Caco-2 (cell line): ENCODE data around the gene EVI2B. TPM values are rescaled to one million over a fixed set of nuclear protein-coding genes. Genes with fewer than 3 reads are reported as not detected.

ENCODE experiments used
- BruUV-seq: library from RNA; stranded (reverse); fragments of 400-500 nt; replicated peaks from 2 replicates; lab custom pipeline; 2021; lab: Mats Ljungman, UMichigan
- CTCF ChIA-PET: fragments of 300-600 bp; sonication (Branson Sonifier 250); formaldehyde crosslinking; loops from one replicate; lab custom pipeline; 2022; ENCODE audit warnings: antibody characterized with exemption; lab: Charles Lee
- POLR2A ChIA-PET: fragments of 300-600 bp; sonication (Branson Sonifier 250); formaldehyde crosslinking; loops from one replicate; lab custom pipeline; 2022; ENCODE audit warnings: antibody characterized with exemption; lab: Charles Lee
- DNase-seq, 2 experiments: peaks; one replicate each; pipeline versions ENCODE4 v3.0.0 to v3.0.0-alpha.2; 2020 to 2022
- H3K27me3 ChIP-seq: replicated peaks from 2 replicates; pipeline ENCODE4 v1.6.0; 2011; ENCODE audit warnings: low read length; ENCODE audit not compliant: control insufficient read depth, insufficient read depth
- H3K36me3 ChIP-seq: 2 replicates; pipeline ENCODE4 v1.5.1; 2011; ENCODE audit warnings: low read length; ENCODE audit not compliant: control insufficient read depth, insufficient read depth
- H3K4me1 ChIP-seq: fragments of 250-450 bp; sonication (Bioruptor Pico); 2 replicates; pipeline ENCODE4 v1.5.1; 2020; ENCODE audit warnings: mild to moderate bottlenecking
- H3K4me3 ChIP-seq: 2 replicates; pipeline ENCODE4 v1.5.1; 2011; ENCODE audit warnings: low read depth, mild to moderate bottlenecking, control low read depth, low read length
- H3K9me3 ChIP-seq: fragments of 250-450 bp; sonication (Bioruptor Pico); 2 replicates; pipeline ENCODE4 v1.5.1; 2020; ENCODE audit warnings: mild to moderate bottlenecking, moderate library complexity
- H3K27ac Mint-ChIP-seq: one replicate; pipeline ENCODE4 v1.8.0; 2022; ENCODE audit warnings: mixed read lengths; ENCODE audit not compliant: unreplicated experiment
- H3K27me3 Mint-ChIP-seq: one replicate; pipeline ENCODE4 v1.8.0; 2022; ENCODE audit warnings: mixed read lengths; ENCODE audit not compliant: insufficient read depth, unreplicated experiment
- H3K36me3 Mint-ChIP-seq: one replicate; pipeline ENCODE4 v1.8.0; 2022; ENCODE audit warnings: mild to moderate bottlenecking, mixed read lengths; ENCODE audit not compliant: insufficient read depth, unreplicated experiment
- H3K4me1 Mint-ChIP-seq: one replicate; pipeline ENCODE4 v1.8.0; 2022; ENCODE audit warnings: low read depth, mixed read lengths; ENCODE audit not compliant: unreplicated experiment
- H3K4me3 Mint-ChIP-seq: one replicate; pipeline ENCODE4 v1.8.0; 2022; ENCODE audit warnings: mild to moderate bottlenecking, moderate library complexity, mixed read lengths; ENCODE audit not compliant: unreplicated experiment
- H3K9me3 Mint-ChIP-seq: one replicate; pipeline ENCODE4 v1.8.0; 2022; ENCODE audit warnings: mixed read lengths; ENCODE audit not compliant: unreplicated experiment
- CTCF ChIP-seq, 2 experiments: fragments of 200-600 bp in 1 of 2; IDR thresholded peaks; 1 replicate in 1 of 2; 2 replicates in 1 of 2; pipeline versions ENCODE4 v1.5.1 to v1.8.0; 2011 to 2022; ENCODE audit warnings: antibody characterized with exemption in 1 of 2, control low read depth in 1 of 2, inconsistent platforms in 1 of 2, low read depth in 1 of 2, low read length in 1 of 2, mild to moderate bottlenecking in 1 of 2, moderate library complexity in 1 of 2; ENCODE audit not compliant: insufficient read depth in 1 of 2, severe bottlenecking in 1 of 2, unreplicated experiment in 1 of 2
- intact Hi-C: fragments of 100-400 bp; cut with micrococcal nuclease; formaldehyde crosslinking; loops from one replicate; pipeline ENCODE4 v1.10.0; 2022; ENCODE audit not compliant: unreplicated experiment
- total RNA-seq: library from RNA; stranded (reverse); gene quantifications from 2 replicates; pipeline ENCODE4 v1.2.3, GENCODE V29; 2022

Gene EVI2B
- total RNA-seq, 1 experiment from 2014 or later, result not detected

DNA sequence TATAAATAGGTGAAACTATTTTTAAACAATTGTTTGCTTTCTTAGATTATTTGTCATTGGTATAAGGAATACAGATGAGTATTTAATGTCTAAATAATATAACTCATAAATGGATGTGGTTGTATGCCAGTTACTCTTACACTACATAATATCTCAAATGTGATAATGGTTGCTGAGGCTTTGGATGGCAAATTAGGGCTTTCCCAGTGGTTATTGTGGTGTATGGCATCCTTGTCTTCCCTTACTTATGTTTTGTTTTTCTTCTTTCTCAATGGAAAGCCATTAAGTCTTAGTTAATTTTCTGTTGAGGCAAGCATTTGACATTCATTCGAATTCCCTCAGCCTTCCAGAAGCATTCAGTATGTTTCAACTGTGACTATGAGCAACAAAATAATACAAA, 27.3 kb downstream of the EVI2B start:
- no peaks in the 10 kb centered on the region for H3K27me3 ChIP-seq
- no peak for DNase-seq
- H3K4me1 ChIP-seq, result no peaks in the 10 kb centered on the region
- no peaks in the 10 kb centered on the region for H3K9me3 ChIP-seq
- POLR2A ChIA-PET, result no interaction called here
- Mint-ChIP-seq H3K9me3 (no peaks in the 10 kb centered on the region), H3K27me3 (no peaks in the 10 kb centered on the region), H3K4me3 (no peak overlapping the region), H3K4me1 (no peaks in the 10 kb centered on the region), H3K36me3 (peaks cover 20% of the 10 kb centered on the region), H3K27ac (no peak overlapping the region)
- no TSS peak for BruUV-seq
- no peak overlapping the region for H3K4me3 ChIP-seq
- intact Hi-C loops, result no loop called here
- no peaks in the 10 kb centered on the region for H3K36me3 ChIP-seq
- no peak for TF ChIP-seq CTCF (IDR thresholded peaks at IDR 0.05; ENCODE audit: insufficient read depth in 1 of 2, low read depth in 1 of 2, low read length in 1 of 2, severe bottlenecking in 1 of 2, unreplicated experiment in 1 of 2)
- CTCF ChIA-PET, result no interaction called here

DNA sequence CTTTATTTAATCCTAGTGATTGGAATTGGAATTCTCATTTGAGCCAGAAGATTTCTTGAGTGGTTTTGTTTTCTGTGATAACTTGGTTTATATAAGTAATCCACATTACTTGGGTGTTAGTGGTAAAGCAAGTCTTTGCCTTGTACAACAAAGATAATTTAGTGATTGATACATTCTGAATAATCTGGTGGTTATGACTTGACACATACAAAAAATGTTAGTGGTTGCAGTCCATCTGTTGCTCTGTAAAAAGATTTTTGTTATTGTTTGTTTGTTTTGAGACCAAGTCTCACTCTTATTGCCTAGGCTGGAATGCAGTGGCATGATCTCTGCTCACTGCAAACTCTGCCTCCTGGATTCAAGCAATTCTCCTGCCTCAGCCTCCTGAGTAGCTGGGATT, 30.0 kb downstream of the EVI2B start:
- POLR2A ChIA-PET, result no interaction called here
- CTCF ChIA-PET, result no interaction called here
- no peaks in the 10 kb centered on the region for H3K4me1 Mint-ChIP-seq

GRCh38 chr17:31281061-31281460, 32.8 kb downstream of the EVI2B start:
- ChIA-PET POLR2A (no interaction called here), CTCF (no interaction called here)
- Histone ChIP-seq H3K27me3 (no peaks in the 10 kb centered on the region), H3K9me3 (no peaks in the 10 kb centered on the region), H3K4me3 (no peak overlapping the region), H3K4me1 (no peaks in the 10 kb centered on the region), H3K36me3 (no peaks in the 10 kb centered on the region)
- Mint-ChIP-seq H3K9me3 (no peaks in the 10 kb centered on the region), H3K27ac (no peak overlapping the region), H3K4me3 (no peak overlapping the region), H3K27me3 (no peaks in the 10 kb centered on the region), H3K36me3 (peaks cover 50% of the 10 kb centered on the region), H3K4me1 (no peaks in the 10 kb centered on the region)
- BruUV-seq, result no TSS peak
- no peak for TF ChIP-seq CTCF (IDR thresholded peaks at IDR 0.05; ENCODE audit: insufficient read depth in 1 of 2, low read depth in 1 of 2, low read length in 1 of 2, severe bottlenecking in 1 of 2, unreplicated experiment in 1 of 2)
- DNase-seq, result no peak
- intact Hi-C loops, result no loop called here

More for the DNA sequence above, 30.0 kb downstream of the EVI2B start:
- Histone ChIP-seq H3K4me3 (no peak overlapping the region), H3K36me3 (no peaks in the 10 kb centered on the region), H3K4me1 (no peaks in the 10 kb centered on the region), H3K27me3 (no peaks in the 10 kb centered on the region), H3K9me3 (no peaks in the 10 kb centered on the region)
- intact Hi-C loops, result no loop called here
- Mint-ChIP-seq H3K4me3 (no peak overlapping the region), H3K9me3 (no peaks in the 10 kb centered on the region), H3K27ac (no peak overlapping the region), H3K27me3 (no peaks in the 10 kb centered on the region), H3K36me3 (peaks cover 41% of the 10 kb centered on the region)
- BruUV-seq, result no TSS peak
- no peak for TF ChIP-seq CTCF (IDR thresholded peaks at IDR 0.05; ENCODE audit: insufficient read depth in 1 of 2, low read depth in 1 of 2, low read length in 1 of 2, severe bottlenecking in 1 of 2, unreplicated experiment in 1 of 2)
- no peak for DNase-seq
